AG04449 (cell line): Measurements from ENCODE around the gene DCHS1.

ENCODE experiments used
- CTCF ChIA-PET: fragments of 350-600 bp; formaldehyde crosslinking; extraction: SDS; loops from one replicate; lab custom pipeline; 2021; ENCODE audit warnings: antibody characterized with exemption; lab: Yijun Ruan, JAX
- POLR2A ChIA-PET: fragments of 400-600, 350-600 bp; formaldehyde crosslinking; extraction: SDS; loops from one replicate; lab custom pipeline; 2020; ENCODE audit warnings: antibody characterized with exemption, inconsistent platforms; lab: Yijun Ruan, JAX
- DNase-seq: peaks from one replicate; pipeline ENCODE4 v3.0.0-alpha.2; 2010; ENCODE audit warnings: low read depth, low spot score
- H3K4me3 ChIP-seq: 2 replicates; pipeline ENCODE4 v1.5.1; 2011; ENCODE audit warnings: low read depth, mild to moderate bottlenecking, control low read depth, low read length
- CTCF ChIP-seq: IDR thresholded peaks from one replicate; pipeline ENCODE4 v1.5.1; 2011; ENCODE audit warnings: mild to moderate bottlenecking, moderate library complexity, low read length, control low read depth, inconsistent platforms; ENCODE audit not compliant: insufficient read depth; ENCODE audit errors: missing control alignments

DCHS1 gene

GRCh38 chr11:6630632-6631291 lies 24.8 kb downstream of the DCHS1 start:
- no peak overlapping the region for H3K4me3 ChIP-seq
- CTCF ChIA-PET, result interaction anchor here (3.3 kb wide), 1 partner anchor 12 kb away, joined by 11 read pairs; the partner anchor contains the start of gene TPP1
- TF ChIP-seq CTCF, result no peak
- POLR2A ChIA-PET, result no interaction called here
- no peak for DNase-seq

- no peak for DNase-seq
- no peak for TF ChIP-seq CTCF
- ChIA-PET CTCF (interaction anchor here (3.3 kb wide), 1 partner anchor 11 kb away, joined by 11 read pairs; the partner anchor contains the start of gene TPP1), POLR2A (no interaction called here)
- no peak overlapping the region for H3K4me3 ChIP-seq
Observed at GRCh38 chr11:6629892-6630631, 25.5 kb downstream of the DCHS1 start.

- DNase-seq, result no peak
- ChIA-PET CTCF (interaction anchor here (1.1 to 3.3 kb wide), 2 partner anchors 11 to 38 kb away, joined by 3 to 11 read pairs; partner anchors contain the start of gene TPP1), POLR2A (no interaction called here)
- no peak overlapping the region for H3K4me3 ChIP-seq
- no peak for TF ChIP-seq CTCF
Observed at GRCh38 chr11:6629573-6629891, 26.1 kb downstream of the DCHS1 start.

GRCh38 chr11:6628526-6628925 lies 27.1 kb downstream of the DCHS1 start:
- ChIA-PET POLR2A (no interaction called here), CTCF (interaction anchor here (1.1 to 3.3 kb wide), 2 partner anchors 10 to 39 kb away, joined by 3 to 11 read pairs; partner anchors contain the start of gene TPP1)
- H3K4me3 ChIP-seq, result no peak overlapping the region
- no peak for DNase-seq
- no peak for TF ChIP-seq CTCF

GRCh38 chr11:6627762-6628241 lies 27.8 kb downstream of the DCHS1 start:
- H3K4me3 ChIP-seq, result no peak overlapping the region
- no peak for DNase-seq
- CTCF ChIA-PET, result interaction anchor here (1.2 kb wide), 1 partner anchor 9 kb away, joined by 3 read pairs; the partner anchor contains the start of gene TPP1
- TF ChIP-seq CTCF, result no peak
- POLR2A ChIA-PET, result interaction anchor here (0.8 kb wide), 1 partner anchor 9 kb away, joined by 3 read pairs; no protein-coding TSS in a partner anchor
